HG03565 (cell line): ENCODE results near the gene BLTP3A.
"Not testable (repeated sequence)": the region's sequence is repeated elsewhere in the genome, so short reads cannot be mapped to it uniquely, and the experiment has no call there.

Source experiments
- ATAC-seq: cut with Tn5 transposase; IDR thresholded peaks from one replicate; pipeline ENCODE4 v1.9.1; 2021; ENCODE audit warnings: mild to moderate bottlenecking, moderate library complexity; ENCODE audit not compliant: unreplicated experiment

BLTP3A gene

DNA sequence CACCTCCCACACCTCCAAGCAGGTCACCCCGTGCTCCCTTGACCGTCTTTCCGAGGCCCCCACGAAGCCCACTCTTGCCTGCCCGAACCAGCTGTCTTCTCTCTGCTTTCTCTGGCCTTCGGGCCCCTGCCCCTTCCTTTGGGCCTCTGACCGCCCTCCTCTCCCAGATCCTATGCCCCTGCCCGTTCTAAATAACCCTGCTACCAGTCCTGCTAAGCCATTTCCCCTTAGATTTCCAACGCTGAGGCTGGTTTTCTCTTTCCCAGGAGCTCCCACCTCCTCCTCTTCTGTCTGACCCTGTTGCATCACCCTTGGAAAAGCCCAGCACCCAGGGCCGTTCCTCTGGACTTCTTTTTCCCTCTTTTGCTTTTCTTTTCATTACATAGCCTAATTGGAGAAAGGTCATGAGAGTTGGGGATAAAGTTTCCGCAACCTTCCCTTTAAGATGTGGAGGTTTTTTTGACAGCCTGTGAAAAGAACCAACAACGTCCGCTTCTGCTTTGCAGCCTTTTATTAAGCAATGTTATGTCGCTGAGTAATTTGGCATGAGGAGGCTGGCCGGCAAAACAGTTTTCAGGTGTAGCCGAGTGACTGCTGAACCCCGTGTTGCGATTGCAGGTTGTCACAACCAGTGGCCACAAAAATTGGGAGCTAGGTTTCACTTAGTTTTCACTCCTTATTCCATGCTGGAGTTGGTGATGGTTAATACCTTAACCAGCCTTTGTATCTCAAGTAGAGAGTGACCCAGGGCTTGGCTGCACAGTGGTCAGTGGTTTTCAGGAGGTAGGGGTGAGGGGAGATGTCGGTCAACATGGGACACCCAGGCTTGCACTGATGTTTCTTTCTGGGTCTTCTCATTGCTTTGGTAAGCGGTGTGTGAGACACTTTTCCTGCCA lies 970 bp downstream of the BLTP3A start:
- no peak for ATAC-seq

DNA sequence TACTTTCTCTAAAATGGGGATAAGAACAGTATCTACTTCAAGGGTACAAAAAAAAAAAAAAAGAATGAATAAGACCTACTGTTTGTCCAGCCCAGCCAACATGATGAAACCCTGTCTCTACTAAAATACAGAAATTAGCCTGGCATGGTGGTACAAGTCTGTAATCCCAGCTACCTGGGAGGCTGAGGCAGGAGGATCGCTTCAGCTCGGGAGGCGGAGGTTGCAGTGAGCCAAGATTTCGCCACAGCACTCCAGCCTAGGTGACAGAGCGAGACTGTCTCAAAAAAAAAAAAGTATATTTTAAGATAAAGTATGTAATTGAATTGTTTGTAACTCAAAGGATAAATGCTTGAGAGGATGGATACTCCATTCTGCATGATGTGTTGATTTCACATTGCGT lies 2.0 kb downstream of the BLTP3A start:
- no peak for ATAC-seq

DNA sequence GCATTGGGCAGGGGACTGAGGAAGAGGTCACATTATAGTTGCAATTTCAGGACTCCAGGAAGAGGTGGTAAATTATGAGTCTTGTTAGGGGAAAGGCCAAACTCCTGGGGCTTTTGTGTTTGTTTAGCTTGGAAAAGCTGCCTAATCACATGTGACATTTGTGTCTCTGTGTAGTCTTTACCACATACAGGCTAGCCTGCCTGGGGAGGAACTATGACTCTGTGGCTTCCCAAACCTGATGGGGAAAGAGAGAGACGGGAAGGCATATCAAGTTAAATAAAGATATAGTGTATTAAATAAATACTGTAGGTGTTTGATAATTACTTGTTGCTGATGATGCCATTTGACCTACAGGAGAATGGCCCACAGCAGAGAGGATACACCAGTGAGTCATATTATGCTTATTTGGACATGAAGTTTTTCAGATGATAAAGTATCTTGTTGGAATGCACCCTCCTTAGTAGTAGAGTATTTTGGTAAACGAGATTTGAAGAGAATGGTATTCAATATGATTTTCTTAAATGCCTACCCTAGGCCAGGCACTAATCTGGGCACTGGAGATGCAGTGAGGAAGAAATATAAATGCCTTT lies 4.0 kb downstream of the BLTP3A start:
- ATAC-seq: no peak

DNA sequence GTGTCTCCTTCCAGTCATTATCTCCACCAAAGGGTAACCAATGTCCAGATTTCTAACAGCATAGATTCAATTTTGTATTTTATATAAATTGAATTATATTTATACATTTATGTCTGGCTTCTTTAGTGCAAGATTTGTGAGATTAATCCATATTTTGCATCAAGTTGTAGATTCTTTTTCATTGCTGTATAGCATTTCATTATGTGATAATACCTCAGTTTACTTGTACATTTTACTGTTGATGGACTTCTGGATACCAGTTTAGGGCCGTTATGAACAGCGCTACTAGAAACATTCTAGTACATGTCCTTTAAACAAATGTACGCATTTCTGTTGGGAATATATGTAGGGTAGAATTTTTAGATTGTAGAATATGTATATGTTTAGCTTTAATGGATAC lies 6.2 kb downstream of the BLTP3A start:
- no peak for ATAC-seq

DNA sequence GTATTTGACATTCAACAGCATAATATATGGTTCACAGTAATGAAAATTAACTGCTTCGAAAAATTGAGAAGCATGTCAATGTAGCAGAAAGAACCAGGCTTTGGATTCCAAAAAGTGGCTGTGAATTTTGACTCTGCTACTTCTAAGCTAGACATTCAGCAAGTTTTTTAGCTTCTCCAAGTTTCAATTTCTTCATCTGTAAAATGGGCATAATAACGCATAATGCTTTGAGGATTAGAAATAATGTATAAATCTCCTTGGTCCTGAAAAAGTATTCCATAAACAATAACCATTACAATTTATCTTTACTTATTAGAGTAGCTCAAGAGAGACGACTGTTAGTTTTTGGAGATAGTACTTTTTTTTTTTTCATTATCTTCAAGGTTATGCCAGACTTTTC lies 7.7 kb downstream of the BLTP3A start:
- ATAC-seq: no peak

DNA sequence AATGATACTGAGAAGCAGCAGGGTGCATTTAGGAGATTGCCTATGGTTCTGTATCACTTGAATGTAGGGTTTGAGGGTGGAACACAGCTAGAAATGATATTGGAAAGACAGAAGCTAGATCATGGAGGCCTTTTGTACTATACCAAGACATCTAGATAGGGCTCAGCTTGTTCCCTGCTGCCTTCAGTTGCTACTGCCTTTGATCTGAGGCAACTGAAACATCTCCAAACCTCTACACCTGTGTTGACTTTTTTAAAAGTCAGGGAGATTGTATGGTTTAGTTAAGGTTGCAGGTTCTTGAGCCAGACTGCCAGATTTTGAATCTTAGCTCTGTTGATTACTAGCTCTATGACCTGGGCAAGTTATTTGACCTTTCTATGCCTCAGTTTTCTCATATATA lies 12.7 kb downstream of the BLTP3A start:
- ATAC-seq: no peak

DNA sequence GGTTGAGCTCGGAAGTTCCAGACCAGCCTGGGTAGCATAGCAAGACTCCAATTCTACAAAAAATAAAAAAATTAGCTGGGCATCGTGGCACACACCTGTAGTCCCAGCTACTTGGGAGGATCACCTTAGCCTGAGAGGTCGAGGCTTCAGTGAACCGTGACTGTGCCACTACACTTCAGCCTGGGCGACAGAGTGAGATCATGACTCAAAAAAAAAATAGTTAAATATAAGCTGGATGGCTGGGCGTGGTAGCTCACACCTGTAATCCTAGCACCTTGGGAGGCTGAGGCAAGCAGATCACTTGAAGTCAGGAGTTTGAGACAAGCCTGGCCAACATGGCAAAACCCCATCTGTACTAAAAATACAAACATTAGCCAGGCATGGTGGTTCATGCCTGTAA lies 13.2 kb downstream of the BLTP3A start:
- not testable (repeated sequence) for ATAC-seq

DNA sequence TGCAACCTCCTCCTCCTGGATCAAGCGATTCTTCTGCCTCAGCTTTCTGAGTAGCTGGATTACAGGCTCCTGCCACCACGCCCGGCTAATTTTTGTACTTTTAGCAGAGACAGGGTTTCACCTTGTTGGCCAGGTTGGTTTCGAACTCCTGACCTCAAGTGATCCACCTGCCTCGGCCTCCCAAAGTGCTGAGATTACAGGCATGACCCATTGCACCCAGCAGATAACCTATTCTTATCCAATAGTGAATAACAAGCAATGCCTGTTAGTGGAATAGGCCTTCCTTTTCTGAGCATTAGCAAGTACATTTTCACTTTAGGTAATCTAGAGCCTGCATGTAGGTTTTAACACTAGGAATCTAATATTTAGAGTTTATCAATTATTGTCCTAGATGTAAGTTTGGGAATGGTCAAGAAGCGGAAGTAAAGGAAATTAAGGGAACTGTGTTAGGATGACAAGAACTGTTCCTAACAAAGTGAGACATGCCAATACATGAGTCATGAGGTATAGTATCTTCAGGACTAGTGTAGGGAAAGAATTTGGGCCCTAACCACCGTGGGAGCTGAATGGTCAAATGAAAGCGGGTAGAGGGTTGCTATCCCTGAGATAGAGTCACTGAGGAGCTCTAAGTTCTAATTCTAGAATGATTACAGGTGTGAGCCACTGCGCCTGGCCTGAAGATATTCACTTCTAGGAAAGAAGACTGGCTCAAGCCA lies 15.0 kb downstream of the BLTP3A start:
- ATAC-seq: no peak

DNA sequence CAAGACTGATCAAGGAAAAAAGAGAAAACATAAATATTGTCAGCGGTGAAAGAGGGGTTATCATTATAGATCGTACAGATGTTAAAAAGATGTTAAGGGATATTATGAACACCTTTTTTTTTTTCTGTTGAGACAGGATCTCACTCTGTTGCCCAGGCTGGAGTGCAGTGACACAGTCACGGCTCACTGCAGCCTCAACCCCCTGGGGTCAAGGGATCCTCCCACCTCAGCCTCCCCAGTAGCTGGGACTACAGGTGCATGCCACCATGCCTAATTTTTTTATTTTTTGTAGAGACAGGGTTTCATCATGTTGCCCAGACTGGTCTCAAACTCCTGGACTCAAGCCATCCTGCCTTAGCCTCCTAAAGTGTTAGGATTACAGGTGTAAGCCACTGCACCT lies 16.6 kb downstream of the BLTP3A start:
- not testable (repeated sequence) for ATAC-seq

DNA sequence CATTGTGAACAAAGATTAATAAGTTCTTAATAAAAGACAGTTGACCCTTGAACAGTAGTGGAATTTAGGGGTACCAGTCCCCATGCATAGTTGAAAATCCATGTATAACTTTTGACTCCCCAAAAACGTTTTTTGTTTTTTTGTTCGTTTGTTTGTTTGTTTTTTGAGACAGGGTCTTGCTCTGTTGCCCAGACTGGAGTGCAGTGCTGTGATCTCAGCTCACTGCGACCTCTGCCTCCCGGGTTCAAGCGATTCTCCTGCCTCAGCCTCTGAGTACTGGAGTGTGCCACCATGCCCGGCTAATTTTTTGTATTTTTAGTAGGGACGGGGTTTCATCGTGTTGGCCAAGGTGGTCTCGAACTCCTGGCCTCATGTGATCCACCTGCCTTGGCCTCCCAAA lies 17.5 kb downstream of the BLTP3A start:
- not testable (repeated sequence) for ATAC-seq

DNA sequence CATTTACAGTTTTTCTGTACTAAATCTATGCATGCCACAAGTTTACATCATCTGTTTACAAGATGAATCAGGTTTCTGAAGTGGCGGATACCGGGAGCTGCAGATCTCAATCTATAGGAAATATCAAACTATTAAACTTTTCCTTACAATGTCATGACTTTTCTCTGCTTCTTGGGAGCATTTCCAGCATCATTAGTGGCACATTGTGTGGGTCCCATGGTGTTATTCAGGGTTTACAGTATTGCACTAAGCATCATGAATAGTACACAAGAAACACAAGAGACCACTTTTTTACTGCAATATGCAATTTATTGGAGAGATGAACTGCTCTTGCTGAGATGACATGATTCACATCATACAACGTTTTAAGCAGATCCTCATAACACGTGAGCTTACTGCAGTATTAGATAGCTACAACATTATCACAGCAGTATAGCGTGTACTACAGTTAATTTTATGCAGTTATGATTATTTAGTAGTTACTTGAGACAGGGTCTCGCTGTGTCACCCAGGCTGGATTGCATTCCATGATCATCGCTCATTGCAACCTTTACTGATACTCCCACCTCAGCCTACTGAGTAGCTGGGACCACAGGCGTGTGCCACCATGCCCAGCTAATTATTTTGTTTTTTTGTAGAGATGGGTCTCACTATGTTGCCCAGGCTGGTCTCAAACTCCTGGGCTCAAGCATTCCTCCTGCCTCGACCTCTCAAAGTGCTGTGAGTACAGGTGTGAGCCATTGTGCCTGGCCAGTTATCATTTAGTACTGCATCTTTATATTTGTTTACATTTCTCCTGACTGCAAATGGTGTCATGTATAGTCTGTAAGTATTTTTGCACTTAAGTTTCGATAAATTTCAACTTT lies 18.4 kb downstream of the BLTP3A start:
- no peak for ATAC-seq

DNA sequence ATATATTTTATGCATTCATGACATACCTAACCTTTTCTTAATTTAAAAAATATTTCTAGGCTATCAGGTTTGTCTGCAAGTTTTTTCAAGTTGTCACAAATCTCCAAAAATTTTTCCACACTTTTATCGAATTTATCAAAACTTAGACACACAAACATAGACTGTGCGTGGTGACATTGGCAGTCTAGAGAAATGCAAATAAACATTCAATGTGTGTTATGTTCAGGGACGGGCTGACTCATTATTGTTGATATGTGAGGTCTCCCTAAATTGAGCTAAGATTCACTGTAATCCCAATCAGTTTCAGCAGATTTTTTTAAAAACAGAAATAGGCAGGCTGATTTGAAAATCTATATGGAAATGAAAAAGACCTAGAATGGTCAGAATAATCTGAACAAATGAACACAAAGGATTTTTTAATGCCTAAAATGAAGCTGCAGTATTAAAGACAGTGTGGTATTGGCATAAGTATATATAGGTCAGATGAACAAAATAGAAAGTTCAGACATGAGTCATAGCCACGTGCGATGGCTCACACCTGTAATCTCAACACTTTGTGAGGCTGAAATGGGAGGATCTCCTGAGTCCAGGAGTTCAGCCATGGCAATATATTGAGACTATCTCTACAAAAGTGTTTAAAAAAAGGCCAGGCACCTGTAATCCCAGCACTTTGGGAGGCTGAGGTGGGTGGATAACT lies 19.2 kb downstream of the BLTP3A start:
- peak; percentile 70 for ATAC-seq

DNA sequence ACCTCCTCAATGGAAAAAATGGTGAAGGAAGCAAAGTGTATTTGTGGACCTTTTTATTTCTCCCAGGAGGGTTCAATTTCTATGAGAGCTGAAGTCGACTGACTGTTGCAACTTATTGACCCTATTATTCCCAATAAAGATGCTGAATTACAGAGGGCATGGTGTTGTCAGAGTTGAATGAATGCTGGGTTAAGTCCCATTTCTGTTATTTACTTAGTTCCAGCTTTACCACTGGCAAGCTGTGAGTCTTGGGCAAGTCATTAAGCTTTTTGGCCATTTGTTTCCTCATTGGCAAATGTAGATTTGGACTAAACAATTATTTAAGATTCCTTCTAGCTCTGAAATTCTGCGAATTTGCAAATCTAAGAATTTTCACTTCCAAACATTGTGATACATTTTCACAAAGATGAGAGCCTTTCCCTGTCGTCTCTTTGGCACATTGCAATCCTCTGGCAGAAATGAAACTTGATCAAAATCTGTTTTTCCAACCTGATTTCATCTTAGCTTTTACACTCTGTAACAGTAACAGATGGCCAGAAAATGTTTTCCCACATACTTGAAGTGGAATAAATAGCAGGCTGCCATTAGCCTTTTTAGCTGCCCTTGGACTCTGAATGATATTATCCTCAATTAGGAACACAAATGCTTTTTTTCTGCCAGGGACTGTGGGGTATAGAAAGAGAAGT lies 21.3 kb downstream of the BLTP3A start:
- ATAC-seq: no peak

DNA sequence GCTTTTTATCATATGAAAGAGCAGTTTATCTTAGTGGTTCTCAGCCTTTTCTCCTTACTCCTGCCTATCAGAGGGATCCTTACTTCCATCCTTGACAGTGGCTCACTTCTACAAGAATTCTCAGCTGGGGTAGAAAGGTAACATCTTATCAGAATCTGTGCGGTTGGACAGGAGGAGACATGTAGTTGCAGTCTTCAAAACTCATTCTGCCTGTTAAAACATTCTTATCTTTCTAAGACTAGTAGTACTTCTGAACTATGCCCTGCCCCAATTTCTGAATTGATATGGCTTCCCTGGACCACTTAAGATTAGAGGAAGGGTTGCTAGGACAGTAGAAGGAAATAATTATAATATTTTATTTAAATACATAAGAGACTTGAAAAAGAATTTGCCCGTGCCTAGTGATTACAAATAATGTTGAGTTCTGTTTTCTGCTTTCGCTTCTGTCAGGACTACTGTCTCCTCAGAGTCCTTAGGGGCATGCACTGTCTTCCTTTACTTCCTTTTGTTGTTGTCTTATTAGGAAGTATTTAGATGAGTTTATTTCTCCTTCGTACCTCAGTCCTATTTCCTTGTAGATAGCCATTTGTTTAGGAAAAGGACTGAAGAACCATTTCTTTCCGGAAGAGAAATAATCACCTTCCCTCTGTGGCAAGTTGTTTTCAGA lies 24.9 kb downstream of the BLTP3A start:
- no peak for ATAC-seq

DNA sequence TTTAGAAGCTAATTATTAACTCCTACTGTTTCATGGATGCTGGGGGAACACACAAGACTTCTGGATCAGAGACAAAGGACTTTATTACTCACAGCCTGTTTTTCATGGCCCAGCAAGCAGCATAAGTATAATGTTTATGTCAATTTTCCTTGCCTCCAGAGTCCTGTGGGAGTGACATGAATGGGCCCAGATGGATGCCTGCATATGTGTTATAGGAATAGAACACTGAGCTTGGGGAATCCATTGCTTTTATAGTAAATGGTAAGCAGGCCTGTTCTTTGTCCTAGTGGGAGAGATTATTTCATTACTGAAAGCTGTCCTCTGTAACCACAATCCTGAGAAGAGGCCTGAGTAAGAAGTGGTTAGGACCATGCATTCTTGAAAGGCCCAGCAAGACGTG lies 25.6 kb downstream of the BLTP3A start:
- ATAC-seq: no peak

DNA sequence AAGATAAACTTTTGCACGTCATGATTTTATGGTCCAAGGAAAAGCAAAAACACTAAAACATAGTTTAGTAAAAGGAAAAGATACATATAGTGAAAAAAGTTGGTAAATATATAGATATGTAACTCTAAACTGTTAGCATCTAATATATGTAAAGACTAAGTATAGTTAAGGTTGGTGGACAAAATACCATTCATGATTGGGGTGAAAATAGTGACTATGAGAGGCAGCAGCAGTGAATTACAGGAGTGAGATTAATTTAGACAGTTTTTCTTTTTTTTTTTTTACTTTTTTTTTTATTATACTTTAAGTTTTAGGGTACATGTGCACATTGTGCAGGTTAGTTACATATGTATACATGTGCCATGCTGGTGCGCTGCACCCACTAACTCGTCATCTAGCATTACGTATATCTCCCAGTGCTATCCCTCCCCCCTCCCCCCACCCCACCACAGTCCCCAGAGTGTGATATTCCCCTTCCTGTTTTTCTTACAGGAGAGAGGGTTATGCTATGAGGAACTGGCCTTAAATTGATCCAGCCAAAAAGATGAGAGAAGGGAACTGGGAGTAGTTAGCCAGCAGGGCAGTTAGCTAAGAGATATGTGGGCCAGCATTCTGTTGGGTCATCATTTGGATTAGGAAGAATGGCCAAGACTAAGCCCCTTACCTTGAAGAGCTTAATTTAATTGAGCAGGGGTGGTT lies 27.1 kb downstream of the BLTP3A start:
- not testable (repeated sequence) for ATAC-seq

DNA sequence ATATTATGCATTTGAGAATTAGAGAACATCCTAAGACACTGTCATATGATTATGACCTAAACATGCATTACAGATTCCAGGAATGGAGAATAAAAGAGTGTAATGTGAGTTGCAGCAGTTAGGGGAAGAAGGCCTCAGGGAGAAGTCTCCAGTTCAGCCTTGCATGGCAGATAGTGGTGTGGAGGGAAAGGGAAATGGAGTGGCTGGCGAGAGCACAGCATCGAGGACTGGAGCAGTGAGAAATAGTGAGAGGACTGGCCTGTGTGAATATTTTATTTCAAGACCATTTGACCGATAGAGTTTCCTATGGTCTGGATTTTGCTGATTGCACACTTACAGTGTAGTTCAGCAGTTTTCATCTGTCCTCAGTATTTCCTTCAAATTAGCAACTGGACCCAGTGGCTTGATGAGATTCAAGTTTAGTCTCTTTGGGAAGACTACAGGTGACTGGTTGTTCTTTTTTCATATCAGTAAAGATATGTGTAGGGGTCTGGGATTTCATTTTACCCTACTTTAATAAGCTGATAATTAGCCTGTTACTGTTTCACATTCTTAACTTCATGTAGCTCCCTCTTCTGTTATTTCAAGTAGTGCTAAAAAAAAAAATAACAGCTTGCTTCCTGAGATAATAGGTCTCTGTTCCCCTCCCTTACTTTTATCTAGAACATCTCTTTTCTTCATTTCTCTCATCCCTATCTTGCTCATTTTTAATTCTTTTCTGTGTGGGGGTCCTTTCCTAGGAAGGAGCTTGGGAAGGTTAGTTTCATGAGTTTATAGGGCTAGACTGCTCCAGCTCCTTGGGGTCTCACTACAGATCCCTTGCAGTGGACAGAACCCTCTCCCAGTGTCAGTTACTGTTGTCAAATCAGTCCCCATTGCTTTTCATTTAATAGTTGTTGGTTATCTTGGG lies 27.9 kb downstream of the BLTP3A start:
- no peak for ATAC-seq

DNA sequence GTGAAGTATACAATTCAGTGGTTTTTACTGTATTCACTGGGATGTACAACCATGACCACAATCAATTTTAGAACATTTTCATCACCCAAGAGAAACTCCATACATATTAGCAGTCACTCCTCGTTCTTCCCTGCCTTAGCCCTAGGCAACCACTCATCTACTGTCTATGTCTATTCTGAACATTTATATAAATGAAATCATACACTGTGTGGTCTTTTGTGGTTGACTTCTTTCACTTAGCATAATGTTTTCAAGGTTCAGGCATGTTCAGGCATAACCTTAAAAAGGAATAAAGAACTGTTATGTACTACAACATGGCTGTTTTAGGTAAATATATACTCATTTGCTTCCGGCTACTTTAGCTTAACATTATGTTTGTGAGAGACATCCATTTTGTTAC lies 37.3 kb downstream of the BLTP3A start:
- no peak for ATAC-seq
